ENCODE measurements around the gene JMJD1C. TPM values are rescaled to one million over a fixed set of nuclear protein-coding genes. Genes with fewer than 3 reads are reported as not detected.

Gene JMJD1C
- total RNA-seq, 1 donor from 2014 or later = 83.7 TPM

GRCh38 chr10:63273577-63273976 lies 192.2 kb downstream of the JMJD1C start:
- Mint-ChIP-seq H3K4me3 (ENCODE audit: unreplicated experiment) (peak overlapping the region; percentile 31), H3K36me3 (ENCODE audit: low read depth, unreplicated experiment) (no peaks in the 10 kb centered on the region), H3K9me3 (ENCODE audit: unreplicated experiment) (no peaks in the 10 kb centered on the region), H3K4me1 (ENCODE audit: unreplicated experiment) (peaks cover 7% of the 10 kb centered on the region), H3K27me3 (ENCODE audit: unreplicated experiment) (peaks cover 5% of the 10 kb centered on the region), H3K27ac (ENCODE audit: unreplicated experiment) (peak overlapping the region; percentile 95)
- no peak for DNase-seq (ENCODE audit: low spot score)
- TF ChIP-seq, protein P1, sequence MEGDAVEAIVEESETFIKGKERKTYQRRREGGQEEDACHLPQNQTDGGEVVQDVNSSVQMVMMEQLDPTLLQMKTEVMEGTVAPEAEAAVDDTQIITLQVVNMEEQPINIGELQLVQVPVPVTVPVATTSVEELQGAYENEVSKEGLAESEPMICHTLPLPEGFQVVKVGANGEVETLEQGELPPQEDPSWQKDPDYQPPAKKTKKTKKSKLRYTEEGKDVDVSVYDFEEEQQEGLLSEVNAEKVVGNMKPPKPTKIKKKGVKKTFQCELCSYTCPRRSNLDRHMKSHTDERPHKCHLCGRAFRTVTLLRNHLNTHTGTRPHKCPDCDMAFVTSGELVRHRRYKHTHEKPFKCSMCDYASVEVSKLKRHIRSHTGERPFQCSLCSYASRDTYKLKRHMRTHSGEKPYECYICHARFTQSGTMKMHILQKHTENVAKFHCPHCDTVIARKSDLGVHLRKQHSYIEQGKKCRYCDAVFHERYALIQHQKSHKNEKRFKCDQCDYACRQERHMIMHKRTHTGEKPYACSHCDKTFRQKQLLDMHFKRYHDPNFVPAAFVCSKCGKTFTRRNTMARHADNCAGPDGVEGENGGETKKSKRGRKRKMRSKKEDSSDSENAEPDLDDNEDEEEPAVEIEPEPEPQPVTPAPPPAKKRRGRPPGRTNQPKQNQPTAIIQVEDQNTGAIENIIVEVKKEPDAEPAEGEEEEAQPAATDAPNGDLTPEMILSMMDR (IDR thresholded peaks at IDR 0.05; ENCODE audit: unreplicated experiment) = no peak

GRCh38 chr10:63268798-63269503 lies 196.8 kb downstream of the JMJD1C start:
- no peaks in the 10 kb centered on the region for H3K9me3 Mint-ChIP-seq (ENCODE audit: unreplicated experiment)
- H3K4me1 Mint-ChIP-seq (ENCODE audit: unreplicated experiment) = peaks cover 5% of the 10 kb centered on the region
- TF ChIP-seq, protein P1 (IDR thresholded peaks at IDR 0.05; ENCODE audit: unreplicated experiment) = no peak
- H3K27me3 Mint-ChIP-seq (ENCODE audit: unreplicated experiment) = peaks cover 5% of the 10 kb centered on the region
- DNase-seq (ENCODE audit: low spot score) = peak; percentile 49
- H3K36me3 Mint-ChIP-seq (ENCODE audit: low read depth, unreplicated experiment) = no peaks in the 10 kb centered on the region
- H3K27ac Mint-ChIP-seq (ENCODE audit: unreplicated experiment) = peak overlapping the region; percentile 99
- peak overlapping the region; percentile 96 for H3K4me3 Mint-ChIP-seq (ENCODE audit: unreplicated experiment)

- H3K27me3 Mint-ChIP-seq (ENCODE audit: unreplicated experiment) = peaks cover 5% of the 10 kb centered on the region
- peak overlapping the region; percentile 99 for H3K27ac Mint-ChIP-seq (ENCODE audit: unreplicated experiment)
- TF ChIP-seq, protein P1 (IDR thresholded peaks at IDR 0.05; ENCODE audit: unreplicated experiment) = no peak
- no peak for DNase-seq (ENCODE audit: low spot score)
- no peaks in the 10 kb centered on the region for H3K36me3 Mint-ChIP-seq (ENCODE audit: low read depth, unreplicated experiment)
- peak overlapping the region; percentile 96 for H3K4me3 Mint-ChIP-seq (ENCODE audit: unreplicated experiment)
- H3K4me1 Mint-ChIP-seq (ENCODE audit: unreplicated experiment) = no peaks in the 10 kb centered on the region
- no peaks in the 10 kb centered on the region for H3K9me3 Mint-ChIP-seq (ENCODE audit: unreplicated experiment)
Observed at GRCh38 chr10:63268149-63268797, 197.5 kb downstream of the JMJD1C start.

GRCh38 chr10:63267414-63268148 lies 198.2 kb downstream of the JMJD1C start:
- Mint-ChIP-seq H3K9me3 (ENCODE audit: unreplicated experiment) (no peaks in the 10 kb centered on the region), H3K36me3 (ENCODE audit: low read depth, unreplicated experiment) (no peaks in the 10 kb centered on the region), H3K4me3 (ENCODE audit: unreplicated experiment) (peak overlapping the region; percentile 96), H3K27ac (ENCODE audit: unreplicated experiment) (peak overlapping the region; percentile 99), H3K27me3 (ENCODE audit: unreplicated experiment) (peaks cover 5% of the 10 kb centered on the region), H3K4me1 (ENCODE audit: unreplicated experiment) (peaks cover 2% of the 10 kb centered on the region)
- TF ChIP-seq, protein P1 (IDR thresholded peaks at IDR 0.05; ENCODE audit: unreplicated experiment) = no peak
- DNase-seq (ENCODE audit: low spot score) = no peak
